AG04449 (cell line): ENCODE measurements around the gene ERVK3-1.
A peak's percentile ranks its signal among the peaks of the same experiment; 100 is the strongest.
"Not testable (repeated sequence)": the region's sequence is repeated elsewhere in the genome, so short reads cannot be mapped to it uniquely, and the experiment has no call there.

Experiments
- CTCF ChIA-PET: fragments of 350-600 bp; formaldehyde crosslinking; extraction: SDS; loops from one replicate; lab custom pipeline; 2021; ENCODE audit warnings: antibody characterized with exemption; lab: Yijun Ruan, JAX
- POLR2A ChIA-PET: fragments of 400-600, 350-600 bp; formaldehyde crosslinking; extraction: SDS; loops from one replicate; lab custom pipeline; 2020; ENCODE audit warnings: antibody characterized with exemption, inconsistent platforms; lab: Yijun Ruan, JAX
- DNase-seq: peaks from one replicate; pipeline ENCODE4 v3.0.0-alpha.2; 2010; ENCODE audit warnings: low read depth, low spot score
- H3K4me3 ChIP-seq: 2 replicates; pipeline ENCODE4 v1.5.1; 2011; ENCODE audit warnings: low read depth, mild to moderate bottlenecking, control low read depth, low read length
- CTCF ChIP-seq: IDR thresholded peaks from one replicate; pipeline ENCODE4 v1.5.1; 2011; ENCODE audit warnings: mild to moderate bottlenecking, moderate library complexity, low read length, control low read depth, inconsistent platforms; ENCODE audit not compliant: insufficient read depth; ENCODE audit errors: missing control alignments

The ERVK3-1 gene

GRCh38 chr19:58338336-58338735, 33.2 kb downstream of the ERVK3-1 start:
- ChIA-PET CTCF (no interaction called here), POLR2A (no interaction called here)
- DNase-seq, result no peak
- no peak for TF ChIP-seq CTCF
- H3K4me3 ChIP-seq, result no peak overlapping the region

- POLR2A ChIA-PET, result no interaction called here
- CTCF ChIA-PET, result interaction anchor here (0.6 kb wide), 1 partner anchor 10 kb away, joined by 4 read pairs; no protein-coding TSS in a partner anchor
- H3K4me3 ChIP-seq, result no peak overlapping the region
- DNase-seq, result no peak
- no peak for TF ChIP-seq CTCF
Measured at GRCh38 chr19:58338825-58339558, 33.8 kb downstream of the ERVK3-1 start.

- H3K4me3 ChIP-seq, result no peak overlapping the region
- TF ChIP-seq CTCF, result no peak
- ChIA-PET POLR2A (interaction anchor here (1.2 kb wide), 1 partner anchor 12 kb away, joined by 3 read pairs; no protein-coding TSS in a partner anchor), CTCF (no interaction called here)
- DNase-seq, result no peak
Measured at GRCh38 chr19:58345558-58345957, 40.4 kb downstream of the ERVK3-1 start.

- TF ChIP-seq CTCF, result no peak
- peak overlapping the region; percentile 78 for H3K4me3 ChIP-seq
- ChIA-PET POLR2A (interaction anchor here (0.6 to 3.4 kb wide), 9 partner anchors 8 to 944 kb away, joined by 3 to 22 read pairs (median 6); partner anchors contain the start of genes ZNF274, ZNF497, ZNF584 and ZSCAN22), CTCF (interaction anchor here (0.7 kb wide), 1 partner anchor 631 kb away, joined by 3 read pairs; no protein-coding TSS in a partner anchor)
- no peak for DNase-seq
Measured at GRCh38 chr19:58346961-58347929, 42.1 kb downstream of the ERVK3-1 start.

- DNase-seq, result not testable (repeated sequence)
- POLR2A ChIA-PET, result interaction anchor here (1.6 to 3.4 kb wide), 5 partner anchors 9 to 165 kb away, joined by 4 to 22 read pairs (median 8); partner anchors contain the start of genes ZNF274 and ZNF497
- CTCF ChIA-PET, result interaction anchor here (0.6 to 0.7 kb wide), 4 partner anchors 8 to 193 kb away, joined by 3 to 4 read pairs (median 4); partner anchors contain the start of gene ZNF497
- H3K4me3 ChIP-seq, result peak overlapping the region; percentile 78
Measured at GRCh38 chr19:58348080-58348479, 42.9 kb downstream of the ERVK3-1 start.

- ChIA-PET POLR2A (interaction anchor here (3.4 kb wide), 1 partner anchor 13 kb away, joined by 22 read pairs; the partner anchor contains the start of gene ZNF497), CTCF (no interaction called here)
- DNase-seq, result no peak
- no peak overlapping the region for H3K4me3 ChIP-seq
- TF ChIP-seq CTCF, result no peak
Measured at GRCh38 chr19:58349590-58349989, 44.4 kb downstream of the ERVK3-1 start.
